HG03575 (cell line): Measurements from ENCODE around the gene DNAJC3.
"Not testable (repeated sequence)": the region's sequence is repeated elsewhere in the genome, so short reads cannot be mapped to it uniquely, and the experiment has no call there.

Experiments
- ATAC-seq: cut with Tn5 transposase; IDR thresholded peaks from one replicate; pipeline ENCODE4 v1.9.1; 2021; ENCODE audit not compliant: unreplicated experiment, insufficient number of reproducible peaks, low FRiP score; ENCODE audit errors: extremely low read depth

The DNAJC3 gene

GRCh38 chr13:95749545-95749944 lies 72.6 kb downstream of the DNAJC3 start:
- ATAC-seq = no peak

- ATAC-seq = no peak
Observed at GRCh38 chr13:95752677-95753076, 75.7 kb downstream of the DNAJC3 start.

GRCh38 chr13:95754069-95754468 lies 77.1 kb downstream of the DNAJC3 start:
- no peak for ATAC-seq

GRCh38 chr13:95756072-95756471 lies 79.1 kb downstream of the DNAJC3 start:
- no peak for ATAC-seq

- ATAC-seq = not testable (repeated sequence)
Observed at GRCh38 chr13:95762626-95763025, 85.7 kb downstream of the DNAJC3 start.

GRCh38 chr13:95763601-95764000 lies 86.7 kb downstream of the DNAJC3 start:
- no peak for ATAC-seq

- ATAC-seq = no peak
Observed at GRCh38 chr13:95771905-95772304, 95.0 kb downstream of the DNAJC3 start.

GRCh38 chr13:95779522-95779921 lies 102.6 kb downstream of the DNAJC3 start:
- no peak for ATAC-seq

- no peak for ATAC-seq
Observed at GRCh38 chr13:95781016-95781415, 104.1 kb downstream of the DNAJC3 start.

- ATAC-seq = not testable (repeated sequence)
Observed at GRCh38 chr13:95781940-95782339, 105.0 kb downstream of the DNAJC3 start.

GRCh38 chr13:95783747-95784146 lies 106.8 kb downstream of the DNAJC3 start:
- ATAC-seq = no peak

GRCh38 chr13:95784161-95784899 lies 107.4 kb downstream of the DNAJC3 start:
- ATAC-seq = no peak

GRCh38 chr13:95784900-95785290 lies 108.0 kb downstream of the DNAJC3 start:
- ATAC-seq = no peak

GRCh38 chr13:95787356-95788099 lies 110.6 kb downstream of the DNAJC3 start:
- no peak for ATAC-seq

GRCh38 chr13:95788100-95788463 lies 111.1 kb downstream of the DNAJC3 start:
- ATAC-seq = no peak

GRCh38 chr13:95789315-95789714 lies 112.4 kb downstream of the DNAJC3 start:
- ATAC-seq = not testable (repeated sequence)

- no peak for ATAC-seq
Observed at GRCh38 chr13:95791084-95791722, 114.3 kb downstream of the DNAJC3 start.

GRCh38 chr13:95793018-95793555 lies 116.1 kb downstream of the DNAJC3 start:
- ATAC-seq = no peak

- no peak for ATAC-seq
Observed at GRCh38 chr13:95793781-95794180, 116.8 kb downstream of the DNAJC3 start.

GRCh38 chr13:95797016-95797415 lies 120.1 kb downstream of the DNAJC3 start:
- no peak for ATAC-seq
